Measurements from ENCODE around the gene HAUS3.
"Not testable (repeated sequence)": the region's sequence is repeated elsewhere in the genome, so short reads cannot be mapped to it uniquely, and the experiment has no call there.

Gene HAUS3

DNA sequence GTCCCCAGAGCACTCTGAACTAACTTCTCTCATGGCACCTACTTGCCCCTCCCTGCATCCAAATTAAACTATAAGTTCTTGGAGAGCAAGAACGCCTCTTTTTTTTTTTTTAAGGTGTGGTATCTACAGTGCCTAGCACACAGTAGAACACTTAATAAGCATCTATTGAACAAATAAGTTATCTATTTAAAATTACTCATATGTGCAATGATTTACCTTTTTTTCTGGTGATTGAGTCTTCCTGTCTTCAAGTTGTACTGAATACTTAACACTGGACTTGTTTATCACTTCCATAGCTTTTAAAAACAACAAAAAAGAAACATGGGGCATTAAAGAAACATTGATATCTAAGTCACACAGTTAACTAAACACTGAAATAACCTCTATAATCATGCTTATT is 29.1 kb downstream of the HAUS3 start:
- DNase-seq: no peak

DNA sequence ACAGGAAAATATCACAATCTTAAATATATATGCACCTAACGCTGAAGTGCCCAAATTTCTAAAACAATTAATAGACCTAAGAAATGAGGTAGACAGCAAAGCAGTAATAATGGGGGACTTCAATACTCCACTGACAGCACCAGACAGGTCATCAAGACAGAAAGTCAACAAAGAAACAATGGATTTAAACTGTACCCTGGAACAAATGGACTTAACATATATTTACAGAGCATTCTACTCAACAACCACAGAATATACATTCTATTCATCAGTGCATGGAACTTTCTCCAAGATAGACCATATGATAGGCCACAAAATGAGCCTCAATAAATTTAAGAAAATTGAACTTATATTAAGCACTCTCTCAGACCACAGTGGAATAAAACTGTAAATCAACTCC is 39.1 kb downstream of the HAUS3 start:
- DNase-seq: not testable (repeated sequence)

DNA sequence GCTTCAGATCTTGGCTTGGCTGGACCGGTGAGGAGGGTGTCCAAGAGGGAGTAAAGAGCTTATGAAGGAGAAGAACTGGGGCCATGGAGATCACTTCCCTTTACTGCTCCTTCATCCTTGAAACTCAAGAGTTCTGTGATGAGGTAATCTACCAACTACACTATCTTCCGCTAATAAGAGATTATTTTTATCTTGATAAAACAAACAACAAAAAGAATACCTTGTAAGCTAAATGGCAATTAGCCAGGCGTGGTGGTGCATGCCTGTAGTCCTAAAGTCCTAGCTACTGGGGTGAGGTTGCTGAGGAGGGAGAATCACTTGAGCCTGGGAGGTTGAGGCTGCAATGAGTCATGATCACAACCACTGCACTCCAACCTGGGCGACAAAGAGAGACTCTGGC is 47.4 kb downstream of the HAUS3 start:
- DNase-seq: no peak

DNA sequence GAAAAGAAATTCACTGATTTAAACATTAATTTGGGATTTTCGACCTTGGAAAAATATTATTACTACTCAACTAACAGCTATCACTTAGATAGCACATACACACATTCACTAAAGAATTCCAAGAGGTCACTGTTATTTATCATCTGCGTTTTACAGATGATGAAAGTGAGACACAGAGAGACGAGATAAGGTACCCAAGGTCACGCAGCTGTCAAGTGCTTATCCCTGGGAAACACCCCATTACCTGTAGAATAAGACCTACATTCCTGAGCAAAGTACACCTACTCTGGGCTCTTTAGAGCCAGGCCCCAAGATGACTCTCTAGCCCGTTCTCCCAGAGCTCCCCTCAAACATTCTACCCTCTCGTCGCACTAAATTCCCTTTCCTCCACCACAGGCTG is 48.6 kb downstream of the HAUS3 start:
- no peak for DNase-seq

DNA sequence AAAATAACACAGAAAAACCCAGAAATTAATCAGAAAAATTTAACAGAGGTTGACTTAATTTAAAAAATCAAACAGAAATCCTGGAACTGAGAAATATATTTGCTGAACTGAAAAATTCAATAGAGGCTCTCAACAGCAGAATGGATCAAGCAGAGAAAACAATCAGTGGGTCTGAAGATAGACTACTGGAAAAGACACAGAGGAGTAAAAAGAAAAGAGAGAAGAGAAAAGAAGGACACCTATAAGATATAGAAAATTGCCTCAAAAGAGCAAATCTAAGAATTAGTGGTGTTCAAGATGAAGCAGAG is 55.1 kb downstream of the HAUS3 start:
- no peak for DNase-seq

DNA sequence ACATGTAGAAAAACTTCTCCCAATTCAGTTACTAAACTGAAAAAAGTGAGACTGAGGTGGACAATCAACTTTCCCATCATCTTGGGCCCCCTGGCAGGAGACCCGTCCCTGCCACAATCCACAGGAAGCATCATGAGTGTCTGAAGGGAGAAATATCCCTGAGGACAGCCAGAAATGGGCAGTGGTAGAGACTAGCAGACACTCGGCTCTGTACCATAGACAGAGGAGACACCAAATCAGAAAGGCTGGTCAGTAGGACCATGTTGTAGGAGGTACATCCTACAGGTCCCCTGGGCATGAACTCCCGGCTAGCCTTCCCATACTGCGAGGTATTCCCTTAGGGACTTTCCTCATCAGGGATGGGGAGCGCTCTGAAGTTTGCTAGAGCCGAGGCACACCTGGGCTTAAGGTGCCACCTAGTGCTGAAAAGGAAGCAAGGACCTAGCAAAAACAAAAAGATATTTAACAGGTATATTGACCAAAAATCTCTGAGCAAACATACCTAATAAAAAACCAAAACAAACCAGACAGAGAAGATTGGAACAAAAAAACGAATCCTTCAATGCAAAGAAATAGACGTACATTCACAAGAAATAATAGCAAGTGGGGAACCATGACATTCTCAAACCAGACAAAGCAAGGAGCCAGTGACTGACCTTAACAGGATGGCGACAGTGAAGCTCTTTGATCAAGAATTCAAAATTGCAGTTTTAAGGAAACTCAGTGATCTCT is 55.6 kb downstream of the HAUS3 start:
- DNase-seq: no peak

DNA sequence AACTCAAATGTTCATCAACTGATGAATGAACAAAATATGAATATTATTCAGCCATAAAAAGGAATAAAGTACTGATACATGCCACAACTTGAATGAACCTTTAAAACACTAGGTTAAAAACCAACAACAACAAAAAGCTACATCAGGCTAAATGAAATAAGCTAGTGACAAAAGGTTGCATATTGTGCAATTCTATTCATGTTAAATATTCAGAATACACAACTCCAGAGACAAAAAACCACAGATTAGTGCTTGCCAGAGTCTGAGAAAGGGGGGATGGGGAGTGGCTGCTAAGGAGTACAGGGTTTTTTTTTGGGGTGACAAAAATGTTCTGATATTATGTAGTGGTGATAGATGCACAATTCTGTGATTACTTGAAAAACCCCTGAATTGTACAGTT is 58.5 kb downstream of the HAUS3 start:
- DNase-seq: no peak

DNA sequence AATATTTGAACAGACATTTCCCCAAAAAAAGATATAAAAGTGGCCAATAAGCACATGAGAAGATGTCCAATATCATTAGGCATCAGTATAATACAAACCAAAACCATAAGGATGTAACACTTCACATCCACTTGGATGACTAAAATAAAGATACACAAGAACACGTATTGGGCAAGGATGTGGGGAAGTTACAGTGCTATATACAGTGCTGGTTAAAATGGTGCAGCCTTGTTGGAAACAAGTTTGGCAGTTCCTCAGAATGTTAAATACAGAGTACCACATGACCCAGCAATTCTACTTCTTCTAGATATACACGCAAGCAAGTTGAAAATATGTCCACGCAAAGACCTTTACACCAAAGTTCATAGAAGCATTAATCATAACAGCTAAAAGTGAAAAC is 58.9 kb downstream of the HAUS3 start:
- no peak for DNase-seq

DNA sequence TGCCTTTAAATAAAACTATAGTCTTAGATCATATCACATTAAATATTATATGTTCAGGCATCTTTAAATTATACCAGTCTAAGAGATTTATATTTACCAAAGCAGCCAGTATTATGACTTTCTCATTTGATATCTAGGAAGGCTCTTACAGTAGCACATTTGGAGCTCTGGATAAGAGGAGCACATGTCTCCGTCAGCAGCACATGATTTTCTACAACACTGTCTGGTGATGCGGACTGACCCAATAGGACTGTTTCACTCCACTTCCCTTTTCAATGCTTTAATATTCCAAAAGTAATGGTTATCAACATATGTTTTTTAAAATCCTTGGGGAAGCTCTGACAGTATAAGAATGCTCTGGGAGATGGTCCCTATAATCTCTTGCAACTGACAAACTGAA is 61.5 kb downstream of the HAUS3 start:
- no peak for DNase-seq

DNA sequence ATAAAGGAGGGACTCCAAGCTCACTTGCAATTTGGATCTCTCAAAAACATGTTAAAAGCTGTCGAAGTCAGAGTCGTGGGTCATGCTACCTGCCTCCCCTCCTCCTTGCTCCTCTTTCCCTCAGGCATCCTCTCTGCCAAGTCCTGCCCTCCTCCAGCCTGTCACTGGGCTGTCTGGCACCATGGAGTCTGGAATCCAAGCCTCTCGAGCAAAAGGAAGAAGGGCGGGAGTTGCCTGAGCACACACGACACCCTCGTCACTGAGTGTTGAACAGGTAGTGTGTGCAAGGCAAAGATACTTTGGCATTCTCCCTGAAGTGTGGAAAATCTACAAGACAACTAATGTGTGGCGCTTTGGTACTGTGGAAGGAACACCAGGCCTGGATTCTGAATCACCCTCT is 62.2 kb downstream of the HAUS3 start:
- DNase-seq: no peak

DNA sequence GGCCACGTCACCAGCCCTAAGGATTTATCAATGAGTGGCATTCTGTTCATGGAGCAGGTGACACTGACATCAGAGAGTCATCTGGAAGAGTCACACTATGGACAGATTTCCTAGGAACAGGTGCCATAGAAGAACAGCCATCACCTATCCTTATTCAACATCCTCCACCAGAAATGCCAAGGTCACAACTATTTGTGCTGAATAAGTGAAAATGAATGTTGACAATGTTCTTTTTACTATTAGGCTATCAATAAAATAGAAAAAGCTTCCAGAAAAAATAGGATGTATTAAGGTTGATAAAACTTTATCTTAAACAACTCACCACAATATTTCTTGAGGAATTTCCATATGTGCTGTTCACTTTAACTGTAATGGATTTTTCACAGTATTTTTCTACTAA is 62.9 kb downstream of the HAUS3 start:
- no peak for DNase-seq
